HG03354 (cell line): ENCODE data around the gene RNASEL.
"Not testable (repeated sequence)": the region's sequence is repeated elsewhere in the genome, so short reads cannot be mapped to it uniquely, and the experiment has no call there.

Source experiments
- ATAC-seq: cut with Tn5 transposase; IDR thresholded peaks from one replicate; pipeline ENCODE4 v1.9.1; 2021; ENCODE audit warnings: mild to moderate bottlenecking; ENCODE audit not compliant: unreplicated experiment, poor library complexity, severe bottlenecking

RNASEL gene

GRCh38 chr1:182569939-182570610, 19.0 kb downstream of the RNASEL start:
- ATAC-seq = no peak

GRCh38 chr1:182568647-182569284, 20.3 kb downstream of the RNASEL start:
- ATAC-seq = no peak

- ATAC-seq = no peak
These were observed 21.4 kb downstream of the RNASEL start for GRCh38 chr1:182567629-182568028.

DNA sequence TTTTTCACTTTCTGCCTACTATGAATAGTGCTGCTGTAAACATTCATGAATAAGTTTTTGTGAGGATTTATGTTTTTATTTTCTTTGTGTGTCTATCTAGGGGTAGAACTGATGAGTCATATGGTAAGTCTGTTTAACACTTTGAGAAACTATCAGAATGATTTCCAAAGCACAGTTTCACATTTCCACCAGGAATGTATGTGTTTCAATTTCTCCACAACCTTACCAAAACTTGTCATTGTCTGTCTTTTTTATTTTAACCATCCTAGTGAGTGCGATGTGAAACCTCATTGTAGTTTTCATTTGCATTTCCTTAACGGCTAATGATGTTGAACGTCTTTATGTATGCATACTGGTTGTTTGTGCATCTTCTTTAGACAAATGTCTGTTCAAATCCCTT, 23.5 kb downstream of the RNASEL start:
- no peak for ATAC-seq

DNA sequence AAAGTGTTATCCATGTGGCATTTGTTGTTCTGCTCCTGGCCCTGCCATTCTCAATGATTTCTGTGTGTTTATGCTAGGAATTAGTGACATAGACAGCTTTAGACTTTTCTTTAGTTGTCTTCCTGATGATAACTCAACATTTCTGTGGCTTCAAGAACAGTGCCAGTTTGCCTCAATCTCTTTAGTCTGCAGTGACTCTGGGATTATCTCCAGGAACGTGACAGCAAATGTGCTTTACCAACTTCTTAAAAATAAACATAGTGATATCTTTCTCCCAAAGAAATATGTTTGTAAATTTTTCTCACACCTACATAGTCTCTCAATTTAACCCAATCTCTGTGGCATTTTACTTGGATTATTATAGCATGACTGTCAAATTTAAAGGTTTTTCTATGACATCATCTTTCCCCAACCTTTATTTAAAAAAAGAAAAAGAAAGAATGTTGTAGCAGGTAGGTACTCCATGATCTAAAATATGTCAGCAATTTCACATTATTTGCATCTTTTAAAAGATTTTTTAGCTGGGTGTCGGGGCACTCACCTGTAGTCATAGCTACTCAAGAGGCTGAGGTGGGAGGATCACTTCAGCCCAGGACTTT, 24.6 kb downstream of the RNASEL start:
- no peak for ATAC-seq

DNA sequence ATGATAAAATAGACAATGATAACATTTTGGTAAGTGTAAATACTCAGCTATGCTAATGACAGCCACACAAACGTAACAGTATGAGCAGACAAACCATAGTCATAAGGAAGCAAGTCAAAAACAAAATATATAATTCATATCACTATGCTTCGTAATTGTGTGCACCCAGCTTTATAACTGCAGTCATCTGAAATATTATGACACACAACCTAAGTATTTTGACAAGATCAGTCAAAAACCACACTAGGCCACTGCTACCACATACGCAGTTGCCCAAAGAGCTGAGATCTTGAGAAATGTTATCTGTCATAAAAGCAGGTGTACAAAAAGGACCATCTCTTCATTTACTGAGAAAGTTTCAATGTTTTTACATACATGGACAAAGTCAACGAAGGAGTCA, 26.0 kb downstream of the RNASEL start:
- no peak for ATAC-seq

- ATAC-seq = no peak
These were observed 27.6 kb downstream of the RNASEL start for GRCh38 chr1:182561456-182561855.

GRCh38 chr1:182560392-182560984, 28.6 kb downstream of the RNASEL start:
- ATAC-seq = no peak

- ATAC-seq = no peak
These were observed 32.8 kb downstream of the RNASEL start for GRCh38 chr1:182556279-182556678.

- no peak for ATAC-seq
These were observed 33.6 kb downstream of the RNASEL start for GRCh38 chr1:182555493-182555892.

- no peak for ATAC-seq
These were observed 36.5 kb downstream of the RNASEL start for GRCh38 chr1:182552527-182552926.

DNA sequence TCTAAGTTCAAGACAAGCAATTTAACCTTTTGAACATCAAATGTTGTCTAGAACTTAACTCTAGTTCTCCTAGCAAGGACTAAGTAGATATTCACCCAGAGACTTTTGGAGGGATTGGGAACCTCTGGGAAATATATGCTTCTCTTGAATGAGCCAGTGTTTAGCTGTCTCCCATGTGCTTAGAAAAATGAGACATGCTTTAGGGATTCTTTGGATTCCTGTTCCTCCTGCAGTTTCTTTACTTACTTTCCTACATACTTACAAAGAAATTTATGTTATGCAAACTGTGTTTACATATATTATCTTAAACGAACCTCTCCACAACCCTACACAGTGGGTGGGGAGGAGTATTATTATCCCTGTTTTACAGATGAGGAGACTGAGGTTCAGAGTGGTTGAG, 39.2 kb downstream of the RNASEL start:
- no peak for ATAC-seq

DNA sequence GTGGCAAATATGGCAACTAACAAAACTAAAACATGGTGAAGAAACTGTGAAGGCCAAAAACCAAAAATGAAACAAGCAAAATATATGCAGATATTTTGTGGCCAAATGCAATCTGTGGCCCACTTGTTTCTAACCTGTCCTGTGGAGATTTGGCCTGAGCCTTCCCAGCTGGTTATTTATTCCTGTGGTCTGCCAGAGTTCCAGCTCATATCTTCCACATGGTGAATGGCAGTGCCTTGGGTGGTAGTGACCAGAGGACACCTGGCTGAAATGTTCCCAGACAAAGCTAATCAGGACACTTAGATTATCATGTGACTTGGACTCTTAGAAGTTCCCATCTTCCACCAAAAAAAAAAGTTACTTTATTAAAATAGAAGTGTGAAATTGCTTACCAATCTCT, 39.7 kb downstream of the RNASEL start:
- no peak for ATAC-seq

GRCh38 chr1:182533896-182534295, 55.2 kb downstream of the RNASEL start:
- no peak for ATAC-seq

GRCh38 chr1:182528206-182528605, 60.9 kb downstream of the RNASEL start:
- ATAC-seq = not testable (repeated sequence)

- no peak for ATAC-seq
These were observed 61.4 kb downstream of the RNASEL start for GRCh38 chr1:182527680-182528079.

DNA sequence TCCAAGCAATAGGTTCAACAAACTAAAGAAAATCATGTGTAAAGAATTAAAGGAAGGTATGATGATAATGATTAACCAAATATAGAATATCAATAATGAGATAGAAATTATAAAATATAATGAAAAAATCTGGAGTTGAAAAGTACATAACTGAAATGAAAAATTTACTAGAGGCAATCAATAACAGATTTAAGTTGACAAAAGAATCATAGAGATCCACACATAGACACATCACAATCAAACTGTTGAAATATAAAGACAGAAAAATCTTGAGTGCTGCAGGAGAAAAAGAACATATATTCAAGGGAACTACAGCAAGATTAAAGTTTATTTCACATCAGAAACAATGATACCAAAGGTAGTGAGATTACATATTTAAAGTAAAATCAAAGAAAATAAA, 63.7 kb downstream of the RNASEL start:
- no peak for ATAC-seq
